ENCODE data around the gene CASKIN2.
"Not testable (repeated sequence)": the region's sequence is repeated elsewhere in the genome, so short reads cannot be mapped to it uniquely, and the experiment has no call there.

CASKIN2 gene

GRCh38 chr17:75488693-75489510 lies 26.4 kb downstream of the CASKIN2 start:
- no peak for DNase-seq

DNA sequence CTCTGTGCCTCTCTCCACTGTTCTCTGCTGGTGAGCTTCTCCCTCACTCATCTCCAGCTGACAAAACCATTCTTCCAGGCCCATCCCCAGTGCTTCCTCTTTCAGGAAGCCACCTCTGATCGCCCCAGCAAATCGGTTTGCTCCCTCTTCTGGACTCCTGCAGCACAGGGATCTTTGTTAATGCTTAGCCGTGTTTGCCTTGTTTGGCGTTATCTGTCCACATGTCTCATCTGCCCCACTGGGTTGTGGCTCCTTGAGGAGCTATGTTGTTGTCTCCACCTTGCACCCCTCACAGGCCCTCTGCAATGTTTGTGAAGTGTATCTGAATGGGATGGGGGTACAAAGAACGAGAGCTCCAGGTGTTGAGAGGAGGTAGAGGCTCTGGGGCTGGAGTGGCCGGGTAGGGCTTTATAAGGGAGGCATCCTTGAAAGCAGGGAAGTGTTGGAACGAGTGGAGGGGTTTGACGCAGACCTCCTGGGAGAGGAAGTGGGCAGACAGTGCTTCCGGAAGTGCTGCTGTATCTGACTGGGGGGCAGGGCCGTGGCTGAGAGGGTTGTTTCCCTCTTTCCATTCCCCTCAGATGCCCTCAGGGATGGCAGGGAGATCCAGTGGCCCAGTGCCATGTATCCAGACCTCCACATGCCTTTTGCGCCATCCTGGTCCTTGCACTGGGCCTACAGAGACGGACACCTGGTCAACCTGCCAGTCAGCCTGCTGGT lies 27.8 kb downstream of the CASKIN2 start:
- peak; percentile 5 to 15 for DNase-seq

DNA sequence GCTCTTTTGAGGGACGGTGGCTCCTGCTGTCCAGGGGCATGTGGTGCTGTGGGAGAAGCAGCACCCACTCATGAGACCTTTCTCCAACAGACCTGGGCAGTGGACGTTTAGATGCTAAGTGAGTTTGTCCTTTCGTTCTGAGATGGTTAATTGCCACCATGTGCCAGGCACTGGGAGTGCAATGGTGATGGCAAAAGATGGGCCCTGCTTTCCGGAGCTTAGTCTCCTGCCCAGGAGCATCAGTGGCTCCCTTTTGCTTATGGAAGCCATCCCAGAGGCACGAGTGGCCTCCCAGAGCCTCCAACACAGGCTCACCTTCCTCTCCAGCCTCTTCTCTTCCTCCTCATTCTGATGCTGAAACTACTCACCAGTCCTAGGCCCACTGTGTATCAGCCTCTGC lies 28.4 kb downstream of the CASKIN2 start:
- DNase-seq: no peak

DNA sequence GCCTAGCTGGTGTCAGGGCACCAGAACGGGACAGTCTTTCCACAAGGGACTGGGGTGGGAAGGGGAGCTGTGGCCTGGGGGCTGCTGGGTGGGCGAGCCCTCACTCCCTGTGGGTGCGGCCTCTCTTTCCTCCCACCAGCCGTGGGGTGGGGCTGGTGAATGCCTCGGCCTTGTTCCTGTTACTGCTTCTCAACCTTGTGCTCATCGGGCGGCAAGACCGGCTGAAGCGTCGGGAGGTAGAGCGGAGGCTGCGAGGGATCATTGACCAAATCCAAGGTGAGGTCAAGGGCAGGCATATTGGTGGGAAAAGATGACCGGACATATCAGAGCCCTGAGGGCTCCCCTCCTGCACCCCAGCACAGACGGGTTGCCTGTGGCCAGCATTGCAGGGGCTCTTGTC lies 29.2 kb downstream of the CASKIN2 start:
- DNase-seq: no peak

DNA sequence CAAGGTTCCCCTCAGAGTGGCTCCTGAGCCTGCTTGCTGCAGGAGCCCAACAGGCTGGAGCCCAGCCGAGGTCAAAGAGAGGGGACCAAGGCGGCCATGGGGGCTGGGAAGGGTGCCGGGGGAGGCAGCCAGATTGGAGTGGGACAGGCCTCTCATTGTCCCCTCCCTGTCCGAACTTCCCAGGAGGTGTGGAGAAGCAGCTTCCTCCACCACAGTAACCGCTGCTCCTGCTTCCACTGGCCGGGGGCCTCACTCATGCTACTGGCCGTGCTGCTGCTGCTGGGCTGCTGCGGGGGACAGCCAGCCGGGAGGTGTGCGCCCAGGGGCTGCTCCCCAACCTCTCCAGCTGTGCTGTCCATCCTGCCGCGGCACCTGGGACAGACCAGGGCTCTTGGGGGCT lies 29.6 kb downstream of the CASKIN2 start:
- DNase-seq: no peak

GRCh38 chr17:75482098-75482942 lies 33.0 kb downstream of the CASKIN2 start:
- no peak for DNase-seq

DNA sequence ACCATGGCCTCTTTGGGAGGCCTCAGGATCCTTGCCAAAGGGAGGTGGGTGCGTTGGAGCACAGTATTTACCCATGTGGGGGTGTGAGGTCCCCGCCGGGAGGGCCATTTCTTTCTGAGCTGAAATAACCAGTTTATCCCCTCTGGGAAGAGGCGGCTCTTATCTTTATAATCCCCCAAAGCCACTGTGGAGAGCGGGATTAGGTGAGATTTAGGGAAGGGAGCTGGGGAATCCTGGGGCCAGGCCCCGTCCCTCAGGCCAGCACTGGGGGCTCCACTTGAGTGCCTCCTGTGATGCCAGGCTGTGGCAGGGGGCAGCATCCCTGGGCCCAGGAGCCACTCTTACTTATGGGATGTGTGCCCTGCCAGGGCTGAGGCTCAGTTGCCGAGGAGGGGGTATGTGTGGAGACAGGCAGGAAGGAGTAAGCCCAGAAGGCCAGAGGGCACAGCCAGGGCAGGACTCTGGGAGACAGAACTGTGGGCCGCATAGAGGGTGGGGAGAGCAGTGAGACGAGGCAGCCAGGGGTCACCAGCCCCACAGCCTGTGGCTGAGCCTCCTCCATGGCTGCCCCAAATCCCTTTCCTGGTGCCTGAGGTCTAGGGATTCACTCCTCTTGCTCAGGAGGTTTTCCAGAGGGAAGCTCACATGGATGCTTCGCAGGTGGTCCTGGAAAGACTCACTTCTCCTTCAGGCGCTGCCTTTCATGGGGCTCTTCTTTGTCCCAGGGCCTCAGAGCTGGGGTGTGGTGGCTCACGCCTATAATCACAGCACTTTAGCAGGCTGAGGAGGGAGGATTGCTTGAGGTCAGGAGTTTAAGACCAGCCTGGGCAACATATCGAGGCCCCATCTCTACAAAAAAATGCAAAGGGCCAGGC lies 33.9 kb downstream of the CASKIN2 start:
- DNase-seq: no peak

GRCh38 chr17:75480281-75480680 lies 35.1 kb downstream of the CASKIN2 start:
- DNase-seq: no peak

DNA sequence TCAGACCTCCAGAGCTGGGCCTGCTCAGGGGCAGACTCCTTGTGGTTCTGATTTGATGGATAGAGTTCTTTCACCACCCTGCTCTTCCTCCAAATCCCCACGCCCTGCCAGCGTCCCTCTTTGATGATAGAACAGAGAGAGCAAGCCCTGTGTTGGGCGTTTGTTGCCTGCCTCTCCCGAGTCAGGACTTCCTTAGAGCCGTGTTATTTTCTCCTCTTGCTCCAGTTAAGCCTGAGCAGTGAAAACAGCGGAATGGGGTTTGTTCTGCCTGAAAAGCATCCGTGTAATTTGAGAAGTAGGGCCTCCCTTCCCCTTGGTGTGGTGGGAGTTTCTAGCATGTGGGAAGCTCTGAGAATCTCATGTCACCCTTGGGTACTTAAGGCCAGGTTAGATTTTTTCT lies 36.8 kb downstream of the CASKIN2 start:
- DNase-seq: no peak

DNA sequence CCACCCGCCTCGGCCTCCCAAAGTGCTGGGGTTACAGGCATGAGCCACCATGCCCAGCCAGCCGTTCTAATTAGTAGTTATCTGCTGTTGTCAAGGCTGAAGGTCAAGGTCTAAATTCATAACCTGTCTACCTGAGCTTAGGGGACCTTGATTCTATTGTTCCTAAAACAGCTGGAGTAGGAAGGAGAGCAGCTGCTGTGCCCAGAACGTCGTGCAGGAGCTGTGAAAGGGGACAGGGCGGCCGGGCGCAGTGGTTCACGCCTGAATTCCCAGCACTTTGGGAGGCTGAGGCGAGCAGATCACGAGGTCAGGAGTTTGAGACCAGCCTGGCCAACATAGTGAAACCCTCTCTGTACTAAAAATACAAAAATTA lies 37.9 kb downstream of the CASKIN2 start:
- DNase-seq: not testable (repeated sequence)

DNA sequence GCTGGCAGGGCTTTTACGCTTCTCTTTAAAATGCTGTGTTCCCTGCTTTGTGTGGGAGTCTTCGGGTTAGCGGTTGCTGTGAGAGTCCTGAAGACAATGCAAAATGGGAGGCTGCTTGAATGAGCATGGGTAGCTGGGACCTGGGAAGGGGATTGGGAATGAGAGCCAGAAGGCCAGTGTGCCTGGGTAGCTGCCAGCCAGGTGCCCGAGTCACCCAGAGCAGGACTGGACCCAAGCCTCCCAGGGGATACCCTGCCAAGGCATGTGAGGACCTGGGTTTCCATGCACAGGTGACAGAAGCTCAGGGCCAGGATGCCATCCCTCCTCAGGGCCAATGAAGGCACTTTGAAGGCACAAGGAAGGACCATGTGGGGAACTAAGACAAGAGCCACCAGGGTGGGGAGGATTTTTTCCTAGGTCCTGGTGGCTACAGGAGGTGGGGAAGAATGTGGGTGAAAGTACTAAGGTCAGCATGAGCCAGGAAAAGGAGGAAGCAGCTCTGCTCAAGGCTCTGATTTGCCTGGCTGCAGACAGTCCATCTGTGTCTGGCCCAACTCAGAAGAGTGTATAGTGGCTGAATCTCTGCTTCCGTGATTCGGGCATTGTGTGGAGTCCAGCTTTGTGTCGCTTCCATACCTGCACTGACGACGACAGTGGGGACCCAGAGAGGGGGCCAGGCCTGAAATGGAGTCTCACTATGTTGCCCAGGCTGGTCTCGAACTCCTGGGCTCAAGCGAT lies 38.4 kb downstream of the CASKIN2 start:
- no peak for DNase-seq

- no peak for DNase-seq
Measured at GRCh38 chr17:75476271-75476671, 39.1 kb downstream of the CASKIN2 start.

DNA sequence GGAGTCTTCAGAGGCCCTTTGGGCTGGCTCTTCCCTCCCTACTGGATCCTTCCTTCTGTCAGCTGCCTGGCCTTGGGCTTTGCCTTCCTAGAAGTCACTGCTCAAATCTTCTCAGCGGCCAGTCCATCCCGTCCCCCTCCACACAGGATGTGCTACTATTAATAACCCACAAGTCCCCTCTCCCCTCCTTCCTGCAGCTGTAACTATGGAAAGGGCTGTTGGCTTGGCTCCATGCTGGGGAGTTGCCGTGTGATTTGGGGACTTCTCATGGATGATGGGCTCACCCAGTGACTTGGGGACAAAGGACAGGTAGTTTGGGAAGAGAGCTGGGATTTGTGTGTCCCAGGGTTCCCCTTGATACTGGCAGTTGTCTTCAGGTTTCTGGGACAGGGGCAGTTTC lies 39.5 kb downstream of the CASKIN2 start:
- DNase-seq: no peak

GRCh38 chr17:75475144-75475835 lies 40.0 kb downstream of the CASKIN2 start:
- DNase-seq: no peak

DNA sequence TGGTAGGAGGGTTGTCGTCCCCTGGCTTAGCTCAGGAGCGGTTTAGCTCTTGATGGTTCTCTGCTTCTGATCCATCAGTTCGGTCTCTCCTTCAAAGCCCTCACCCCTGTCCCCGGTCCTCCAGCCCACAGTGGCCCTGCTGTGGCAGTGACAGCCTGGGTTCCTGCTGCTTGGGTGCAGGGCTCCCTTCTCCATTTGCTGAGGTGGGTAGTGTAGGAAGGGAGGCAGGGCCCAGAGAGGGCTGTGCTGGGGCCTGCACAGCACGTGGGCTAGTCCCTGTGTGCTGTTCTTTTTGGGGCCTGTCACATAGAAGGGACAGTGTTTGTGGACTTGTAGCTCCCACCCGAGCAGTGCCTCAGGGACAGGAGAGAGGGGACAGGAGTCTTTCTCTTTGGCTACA lies 40.6 kb downstream of the CASKIN2 start:
- DNase-seq: no peak

- no peak for DNase-seq
Measured at GRCh38 chr17:75473246-75473645, 42.1 kb downstream of the CASKIN2 start.

GRCh38 chr17:75472119-75472518 lies 43.2 kb downstream of the CASKIN2 start:
- no peak for DNase-seq

- DNase-seq: no peak
Measured at GRCh38 chr17:75471207-75471606, 44.1 kb downstream of the CASKIN2 start.

DNA sequence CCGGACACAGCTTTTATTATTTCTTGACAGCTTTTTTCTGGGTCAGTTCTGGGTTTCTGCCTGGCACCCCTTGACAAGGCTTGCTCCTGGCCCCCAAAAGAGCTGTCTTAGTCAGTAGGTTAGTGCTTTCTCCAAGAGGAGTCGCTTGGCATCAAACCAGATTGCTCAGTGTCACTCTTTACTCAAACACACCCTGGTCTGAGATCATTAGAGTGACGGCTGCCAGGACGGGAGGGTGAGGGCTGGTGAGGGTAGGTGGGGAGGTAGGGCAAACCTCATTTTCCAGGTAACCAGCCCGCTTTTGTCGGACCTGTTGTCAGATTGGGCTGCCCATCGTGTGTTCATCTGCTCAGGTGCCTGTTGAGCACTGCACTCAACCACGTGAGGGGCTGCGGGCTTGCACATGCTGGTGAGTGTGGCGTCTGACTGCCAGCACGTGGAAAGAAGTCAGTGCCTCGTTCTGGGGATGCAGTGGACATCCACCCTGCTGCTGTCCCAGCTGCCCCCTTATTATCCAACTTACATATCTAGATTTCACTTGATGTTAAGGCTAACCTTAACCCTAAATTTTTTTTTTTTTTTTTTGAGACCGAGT lies 46.5 kb downstream of the CASKIN2 start:
- DNase-seq: no peak

GRCh38 chr17:75468291-75468754 lies 47.0 kb downstream of the CASKIN2 start:
- no peak for DNase-seq

DNA sequence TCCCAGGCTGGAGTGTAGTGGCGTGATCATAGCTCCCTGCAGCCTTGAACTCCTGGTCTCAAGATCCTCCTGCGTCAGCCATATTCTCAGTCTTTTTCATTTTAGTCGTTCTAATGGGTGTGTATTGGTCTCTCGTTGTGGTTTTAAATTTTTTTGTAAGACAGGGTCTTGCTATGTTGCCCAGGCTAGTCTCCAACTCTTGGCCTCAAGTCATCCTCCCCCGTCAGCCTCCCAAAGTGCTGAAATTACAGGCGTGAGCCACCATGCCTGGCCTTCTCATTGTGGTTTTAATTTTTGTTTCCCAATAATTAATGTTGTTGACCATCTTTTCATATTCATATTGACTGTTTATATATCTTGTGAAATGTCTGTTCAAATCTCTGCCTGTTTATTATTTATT lies 50.3 kb downstream of the CASKIN2 start:
- DNase-seq: no peak

Measured in stimulated activated CD4-positive, alpha-beta T cell treated with anti-CD3 and anti-CD28 coated beads, Interleukin-2, amount 100 ng/mL, for 48 hours (primary cell).